Small intestine (tissue), 7 donors: ENCODE measurements around the gene ELAC2. TPM values are rescaled to one million over a fixed set of nuclear protein-coding genes. Genes with fewer than 3 reads are reported as not detected.

Source experiments
- DNase-seq, 2 donors: peaks; one replicate each; pipeline versions ENCODE4 v3.0.0 to v3.0.0-alpha.2; 2013
- FAIRE-seq: peaks from 2 replicates; lab custom pipeline; 2012; peaks lifted over from hg19 to GRCh38; lab: Jason Lieb, UNC
- H3K27ac ChIP-seq, 3 donors: one replicate each; pipeline ENCODE4 v1.5.1; 2013; ENCODE audit warnings: low read length in 2 of 3, mild to moderate bottlenecking in 2 of 3, control low read depth in 1 of 3, inconsistent platforms in 1 of 3, low read depth in 1 of 3, moderate library complexity in 1 of 3
- H3K27me3 ChIP-seq, 3 donors: one replicate each; pipeline ENCODE4 v1.6.1; 2013; ENCODE audit warnings: low read length in 3 of 3, inconsistent platforms in 1 of 3; ENCODE audit not compliant: control insufficient read depth in 3 of 3, insufficient read depth in 3 of 3
- H3K36me3 ChIP-seq, 3 donors: one replicate each; pipeline ENCODE4 v1.6.1; 2013; ENCODE audit warnings: low read length in 3 of 3, inconsistent platforms in 1 of 3, low read depth in 1 of 3, mild to moderate bottlenecking in 1 of 3, moderate library complexity in 1 of 3; ENCODE audit not compliant: control insufficient read depth in 3 of 3, insufficient read depth in 2 of 3
- H3K4me1 ChIP-seq, 3 donors: one replicate each; pipeline ENCODE4 v1.6.1; 2013; ENCODE audit warnings: low read length in 2 of 3, inconsistent platforms in 1 of 3, low read depth in 1 of 3, mild to moderate bottlenecking in 1 of 3, moderate library complexity in 1 of 3; ENCODE audit not compliant: control insufficient read depth in 3 of 3, insufficient read depth in 2 of 3
- H3K4me3 ChIP-seq, 3 donors: one replicate each; pipeline ENCODE4 v1.5.1; 2013; ENCODE audit warnings: low read length in 3 of 3, control low read depth in 1 of 3, inconsistent platforms in 1 of 3, low read depth in 1 of 3, mild to moderate bottlenecking in 1 of 3, moderate library complexity in 1 of 3
- H3K9me3 ChIP-seq, 2 donors: one replicate each; pipeline ENCODE4 v1.6.1; 2013; ENCODE audit warnings: low read depth in 1 of 2, low read length in 1 of 2; ENCODE audit not compliant: control insufficient read depth in 2 of 2, insufficient read depth in 1 of 2
- WGBS, 3 donors: extraction: QIAGEN DNeasy Blood & Tissue Kit; methylation state at CpG; one replicate each; pipeline ENCODE4 v1.1.7; 2013; 5-methylcytosine and 5-hydroxymethylcytosine counted together
- polyA plus RNA-seq, 4 donors: library from polyadenylated mRNA; stranded (reverse) in 3 of 4; unstranded in 1 of 4; fragments of 200-250 nt in 3 of 4; fragments of 120-200 nt in 1 of 4; gene quantifications; one replicate each; pipeline versions ENCODE4 v1.2.1 to v1.2.3, GENCODE V29; 2013
- donor health status: healthy with polysubstance abuse.
- donor health status: control.
- donor health status: control.
- donor health status: Bipolar disorder and iron deficiency.
- donor health status: healthy.

ELAC2 gene
- polyA plus RNA-seq, 4 donors, result 30.0 to 44.5 (median 37.6) TPM

GRCh38 chr17:12952012-12952411 lies 65.8 kb downstream of the ELAC2 start:
- Histone ChIP-seq H3K36me3 (peaks cover 3 to 17% (median 9%) of the 10 kb centered on the region in 3 donors), H3K27me3 (no peaks in the 10 kb centered on the region), H3K4me3 (no peak overlapping the region), H3K9me3 (peaks cover 0 to 13% of the 10 kb centered on the region in 2 donors), H3K4me1 (no peaks in the 10 kb centered on the region), H3K27ac (no peak overlapping the region)
- no peak for DNase-seq
- FAIRE-seq, result no peak
- WGBS, 3 donors, result 90% methylated on average over 4 of the region's 4 CpGs

- Histone ChIP-seq H3K9me3 (no peaks in the 10 kb centered on the region), H3K4me3 (no peak overlapping the region), H3K27me3 (no peaks in the 10 kb centered on the region), H3K4me1 (no peaks in the 10 kb centered on the region), H3K36me3 (peaks cover 0 to 3% (median 3%) of the 10 kb centered on the region in 3 donors), H3K27ac (no peak overlapping the region)
- DNase-seq (no peak), FAIRE-seq (no peak)
- 77 to 94% (median 92%) methylated on average over 4 of the region's 4 CpGs for WGBS, 3 donors
Observed at GRCh38 chr17:12947047-12947446, 70.8 kb downstream of the ELAC2 start.

Other genes with a start within 250 kb of the ELAC2 start
- gene ARHGAP44, start 228.5 kb downstream of the ELAC2 start, polyA plus RNA-seq, result 10 to 100 TPM in 1 of 4 donors, 1 to 10 TPM in 3; 2.3 to 12.3 (median 6.9) TPM